Ishikawa (cell line): ENCODE results near the gene DVL2.

Source experiments
- CEBPB ChIP-seq: IDR thresholded peaks from 2 replicates; pipeline ENCODE4 v1.6.1; 2012
- CREB1 ChIP-seq: IDR thresholded peaks from 2 replicates; pipeline ENCODE4 v1.6.1; 2012; ENCODE audit warnings: low read depth
- EGR1 ChIP-seq: IDR thresholded peaks from 2 replicates; pipeline ENCODE4 v1.6.1; 2012
- EP300 ChIP-seq: IDR thresholded peaks from 2 replicates; pipeline ENCODE4 v1.6.1; 2012; ENCODE audit warnings: borderline replicate concordance
- FOXM1 ChIP-seq: IDR thresholded peaks from 2 replicates; pipeline ENCODE4 v1.6.1; 2012; ENCODE audit warnings: low read depth, borderline replicate concordance
- NFIC ChIP-seq: IDR thresholded peaks from 2 replicates; pipeline ENCODE4 v1.6.1; 2012
- RAD21 ChIP-seq: IDR thresholded peaks from 2 replicates; pipeline ENCODE4 v1.6.1; 2012; ENCODE audit warnings: low read depth
- TAF1 ChIP-seq: IDR thresholded peaks from 2 replicates; pipeline ENCODE4 v1.6.1; 2012; ENCODE audit warnings: low read depth, mild to moderate bottlenecking
- TCF12 ChIP-seq: IDR thresholded peaks from 2 replicates; pipeline ENCODE4 v1.6.1; 2012; ENCODE audit warnings: low read depth
- TEAD4 ChIP-seq: IDR thresholded peaks from 2 replicates; pipeline ENCODE4 v1.6.1; 2012
- YY1 ChIP-seq: IDR thresholded peaks from 2 replicates; pipeline ENCODE4 v1.6.1; 2012; ENCODE audit warnings: low read depth
- ZBTB7A ChIP-seq: IDR thresholded peaks from 2 replicates; pipeline ENCODE4 v1.6.1; 2012; ENCODE audit warnings: low read depth
- TF ChIP-seq, protein P1 (sequence below): IDR thresholded peaks from 2 replicates; pipeline ENCODE4 v1.6.1; 2012
- TF ChIP-seq, protein P2 (sequence below): IDR thresholded peaks from 2 replicates; pipeline ENCODE4 v1.6.1; 2012
- TF ChIP-seq, protein P3 (sequence below): IDR thresholded peaks from 2 replicates; pipeline ENCODE4 v1.6.1; 2012; ENCODE audit warnings: low read depth, mild to moderate bottlenecking

Gene DVL2

DNA sequence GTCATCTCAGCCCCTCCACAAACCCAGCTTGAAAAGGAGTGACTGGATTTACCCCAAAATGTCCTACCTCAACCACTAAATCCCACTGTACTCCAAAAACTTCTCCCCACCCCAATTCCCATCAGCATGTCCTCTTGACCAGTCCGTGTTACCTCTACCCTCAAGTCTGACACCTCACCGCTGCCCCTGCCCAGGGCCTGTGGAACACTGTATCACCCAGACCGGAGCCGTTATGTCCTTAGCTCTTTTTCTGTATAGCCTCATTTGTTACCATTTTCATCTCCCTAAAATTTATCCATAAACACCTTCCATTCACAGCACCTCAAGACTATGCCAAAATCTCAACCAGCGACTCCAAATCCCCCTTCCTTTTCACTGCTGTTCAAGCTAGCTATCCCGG is 2.5 kb upstream of the DVL2 start:
- TF ChIP-seq, protein P1, sequence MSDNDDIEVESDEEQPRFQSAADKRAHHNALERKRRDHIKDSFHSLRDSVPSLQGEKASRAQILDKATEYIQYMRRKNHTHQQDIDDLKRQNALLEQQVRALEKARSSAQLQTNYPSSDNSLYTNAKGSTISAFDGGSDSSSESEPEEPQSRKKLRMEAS = no peak
- TF ChIP-seq TAF1 (no peak), TCF12 (no peak), EGR1 (no peak), NFIC (no peak)

DNA sequence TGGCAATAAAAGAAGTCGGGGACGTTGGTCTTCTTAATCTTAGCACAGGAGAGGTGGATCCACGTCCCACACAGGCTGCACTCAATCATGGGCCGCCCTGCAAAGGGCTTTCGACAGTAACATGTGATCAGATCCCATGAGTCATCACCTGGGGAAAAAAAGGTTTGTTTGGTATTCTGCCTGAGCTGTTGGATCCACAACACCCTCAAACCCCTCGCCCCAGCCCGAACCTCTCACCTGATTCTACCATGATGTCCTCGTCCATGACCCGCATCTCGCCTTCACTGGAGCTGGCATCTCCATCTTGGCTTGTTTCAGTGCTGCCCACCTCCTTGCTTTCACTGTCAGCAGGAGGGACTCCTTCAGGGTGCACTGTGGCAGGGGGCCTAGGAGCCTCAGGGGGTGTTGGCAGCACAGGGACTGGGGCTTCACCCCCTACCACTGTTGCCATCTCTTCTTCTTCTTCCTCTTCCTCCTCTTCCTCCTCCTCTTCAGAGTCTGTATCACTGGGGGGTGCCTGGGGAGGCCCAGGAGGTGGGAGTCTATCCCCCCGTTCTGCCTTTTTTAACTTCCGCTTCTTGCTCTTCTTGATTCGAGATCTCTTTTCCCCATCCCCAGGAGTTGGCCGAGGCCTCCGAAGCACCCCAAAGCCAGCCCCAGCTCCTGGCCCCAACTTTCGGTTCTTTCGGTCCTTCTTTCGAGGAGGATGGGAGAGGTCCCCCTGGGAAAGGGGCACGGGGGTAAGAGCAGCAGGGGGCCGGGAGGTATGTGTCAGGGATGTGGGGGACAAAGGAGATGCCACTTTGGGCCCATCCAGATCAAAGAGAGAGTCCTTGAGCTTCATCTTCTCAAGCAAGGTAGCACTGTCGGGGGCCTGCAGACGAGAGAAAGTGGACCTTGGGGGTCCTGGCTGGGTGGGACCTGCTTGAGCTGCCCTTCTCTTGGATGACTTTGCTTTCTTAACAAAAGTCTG is 1.7 kb upstream of the DVL2 start:
- TF ChIP-seq EP300 (no peak), EGR1 (no peak), CEBPB (no peak), TEAD4 (no peak), TAF1 (no peak), NFIC (no peak), TCF12 (no peak), ZBTB7A (no peak), YY1 (no peak), FOXM1 (no peak)
- TF ChIP-seq, protein P2, sequence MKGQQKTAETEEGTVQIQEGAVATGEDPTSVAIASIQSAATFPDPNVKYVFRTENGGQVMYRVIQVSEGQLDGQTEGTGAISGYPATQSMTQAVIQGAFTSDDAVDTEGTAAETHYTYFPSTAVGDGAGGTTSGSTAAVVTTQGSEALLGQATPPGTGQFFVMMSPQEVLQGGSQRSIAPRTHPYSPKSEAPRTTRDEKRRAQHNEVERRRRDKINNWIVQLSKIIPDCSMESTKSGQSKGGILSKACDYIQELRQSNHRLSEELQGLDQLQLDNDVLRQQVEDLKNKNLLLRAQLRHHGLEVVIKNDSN = no peak
- TF ChIP-seq, protein P3, sequence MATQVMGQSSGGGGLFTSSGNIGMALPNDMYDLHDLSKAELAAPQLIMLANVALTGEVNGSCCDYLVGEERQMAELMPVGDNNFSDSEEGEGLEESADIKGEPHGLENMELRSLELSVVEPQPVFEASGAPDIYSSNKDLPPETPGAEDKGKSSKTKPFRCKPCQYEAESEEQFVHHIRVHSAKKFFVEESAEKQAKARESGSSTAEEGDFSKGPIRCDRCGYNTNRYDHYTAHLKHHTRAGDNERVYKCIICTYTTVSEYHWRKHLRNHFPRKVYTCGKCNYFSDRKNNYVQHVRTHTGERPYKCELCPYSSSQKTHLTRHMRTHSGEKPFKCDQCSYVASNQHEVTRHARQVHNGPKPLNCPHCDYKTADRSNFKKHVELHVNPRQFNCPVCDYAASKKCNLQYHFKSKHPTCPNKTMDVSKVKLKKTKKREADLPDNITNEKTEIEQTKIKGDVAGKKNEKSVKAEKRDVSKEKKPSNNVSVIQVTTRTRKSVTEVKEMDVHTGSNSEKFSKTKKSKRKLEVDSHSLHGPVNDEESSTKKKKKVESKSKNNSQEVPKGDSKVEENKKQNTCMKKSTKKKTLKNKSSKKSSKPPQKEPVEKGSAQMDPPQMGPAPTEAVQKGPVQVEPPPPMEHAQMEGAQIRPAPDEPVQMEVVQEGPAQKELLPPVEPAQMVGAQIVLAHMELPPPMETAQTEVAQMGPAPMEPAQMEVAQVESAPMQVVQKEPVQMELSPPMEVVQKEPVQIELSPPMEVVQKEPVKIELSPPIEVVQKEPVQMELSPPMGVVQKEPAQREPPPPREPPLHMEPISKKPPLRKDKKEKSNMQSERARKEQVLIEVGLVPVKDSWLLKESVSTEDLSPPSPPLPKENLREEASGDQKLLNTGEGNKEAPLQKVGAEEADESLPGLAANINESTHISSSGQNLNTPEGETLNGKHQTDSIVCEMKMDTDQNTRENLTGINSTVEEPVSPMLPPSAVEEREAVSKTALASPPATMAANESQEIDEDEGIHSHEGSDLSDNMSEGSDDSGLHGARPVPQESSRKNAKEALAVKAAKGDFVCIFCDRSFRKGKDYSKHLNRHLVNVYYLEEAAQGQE = no peak
- TF ChIP-seq, protein P1 = no peak

DNA sequence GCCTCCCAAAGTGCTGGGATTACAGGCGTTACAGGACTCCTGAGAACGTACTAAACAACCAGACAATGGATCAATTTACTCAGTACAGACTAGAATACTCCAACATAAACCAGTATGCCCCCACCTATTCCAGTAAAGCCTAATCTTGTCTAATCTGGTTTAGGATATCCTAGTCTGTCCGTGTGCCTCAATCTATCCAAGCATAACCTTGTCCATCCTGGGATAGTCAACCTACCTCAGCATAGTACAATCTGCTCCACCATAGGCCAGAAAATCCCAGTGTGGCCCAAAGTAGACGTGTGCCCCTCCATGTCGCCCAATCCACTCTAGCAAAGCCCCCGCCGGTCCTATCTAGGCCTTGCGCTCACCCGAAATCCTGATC is 625 bp downstream of the DVL2 start:
- TF ChIP-seq YY1 (no peak), TCF12 (no peak), CEBPB (no peak), ZBTB7A (no peak), FOXM1 (no peak), RAD21 (no peak), EGR1 (no peak), EP300 (no peak)
- TF ChIP-seq, protein P3 = no peak
- TF ChIP-seq, protein P1 = no peak

DNA sequence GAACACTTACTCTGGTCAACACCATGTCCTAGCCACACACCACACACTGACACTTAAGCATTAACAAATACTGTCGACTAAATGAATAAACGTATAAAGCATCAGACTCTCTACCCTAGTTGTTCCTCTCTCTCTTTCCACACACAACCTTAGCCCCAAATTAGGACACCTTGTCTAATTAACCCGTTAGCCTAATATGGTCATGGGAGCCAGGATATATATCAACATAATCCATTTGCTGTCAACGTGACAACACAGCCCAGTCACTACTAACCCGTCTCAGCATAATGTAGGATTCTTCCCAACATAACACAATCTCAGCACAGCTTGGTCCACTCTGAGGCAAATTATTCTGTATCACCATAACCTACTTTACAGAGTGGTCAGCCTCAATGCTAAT is 2.2 kb downstream of the DVL2 start:
- TF ChIP-seq TCF12 (no peak), TEAD4 (no peak), EGR1 (no peak), TAF1 (no peak), ZBTB7A (no peak), CEBPB (no peak), EP300 (no peak), NFIC (no peak), FOXM1 (no peak), RAD21 (no peak), YY1 (no peak), CREB1 (no peak)
- TF ChIP-seq, protein P3 = no peak
- TF ChIP-seq, protein P2 = no peak
- TF ChIP-seq, protein P1 = no peak
